ENCODE measurements around the gene SH3GLB2. TPM values are rescaled to one million over a fixed set of nuclear protein-coding genes. Genes with fewer than 3 reads are reported as not detected.
A peak's percentile ranks its signal among the peaks of the same experiment; 100 is the strongest.

Gene SH3GLB2
- polyA plus RNA-seq = 10 to 100 TPM; 20.4 to 42.2 (median 24.1) TPM

DNA sequence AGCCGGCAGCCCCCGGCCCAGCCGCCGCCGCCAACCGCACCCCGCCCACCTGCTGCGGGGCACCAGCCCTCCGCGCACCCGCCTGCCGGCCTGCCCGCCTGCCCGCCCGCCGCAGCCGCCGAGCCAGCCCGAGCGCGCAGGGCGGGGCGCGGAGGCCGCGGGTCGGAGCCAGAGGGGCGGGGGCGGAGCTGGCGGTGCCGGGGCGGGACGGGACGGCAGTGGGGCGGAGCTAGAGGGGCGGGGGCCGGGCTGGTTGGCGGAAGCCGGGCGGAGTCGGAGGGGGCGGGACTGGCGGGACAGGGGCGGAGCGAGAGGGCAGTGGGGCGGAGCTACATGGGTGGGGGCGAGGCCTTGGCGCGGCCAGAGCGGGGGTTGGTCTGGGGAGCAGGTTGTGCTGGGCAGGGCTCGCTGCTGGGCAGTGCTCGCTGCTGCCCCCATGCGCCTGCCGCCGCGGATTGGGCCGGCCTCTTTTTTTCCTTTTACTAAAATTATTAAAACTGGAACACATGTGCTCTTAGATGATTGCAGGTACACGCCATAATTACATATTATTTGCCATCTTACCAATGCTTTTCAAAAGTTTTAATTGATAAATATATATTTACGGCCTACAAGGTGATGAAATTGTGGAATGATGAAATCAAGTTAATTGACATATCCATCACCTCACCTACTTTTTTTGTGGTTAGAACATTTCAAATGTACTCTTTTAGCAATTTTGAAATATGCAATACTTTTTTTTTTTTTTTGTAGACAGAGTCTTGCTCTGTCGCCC, at the start of gene SH3GLB2:
Gene SH3GLB2, minus strand, starts transcription at position 140 of the 775 bp plus-strand sequence. CDS start 177 bp downstream, outside the sequence.
- Mint-ChIP-seq H3K27ac (peak within 1 kb of the TSS in 5 of 6 donors; percentile 62 to 92 (median 80)), H3K9me3 (no peaks in the 10 kb centered on the region), H3K36me3 (no peaks in the 10 kb centered on the region), H3K27me3 (ENCODE audit: low read depth in 3 of 3) (peaks cover 0 to 1% (median 0%) of the 10 kb centered on the region in 3 donors), H3K4me1 (peaks cover 11 to 15% of the 10 kb centered on the region in 2 donors), H3K4me3 (peak within 1 kb of the TSS; percentile 79 to 86 (median 83))
- peak; percentile 90 to 93 (median 93) for DNase-seq

DNA sequence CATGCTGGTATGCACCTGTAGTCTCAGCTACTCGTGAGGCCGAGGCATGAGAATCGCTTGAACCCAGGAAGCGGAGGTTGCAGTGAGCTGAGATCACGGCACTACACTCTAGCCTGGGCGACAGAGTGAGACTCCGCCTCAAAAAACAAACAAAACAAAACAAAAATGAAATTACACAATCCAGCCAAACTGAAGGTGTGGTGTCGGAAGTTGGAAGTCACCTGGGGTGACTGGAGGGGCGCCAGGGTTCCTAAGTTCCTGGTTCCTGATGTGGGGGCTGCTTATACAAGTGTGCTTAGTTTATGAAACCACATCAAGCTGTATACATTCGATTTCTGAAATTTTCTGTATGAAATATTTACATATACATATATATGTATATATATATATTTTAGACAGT, 49.1 kb upstream of the SH3GLB2 start:
- H3K27me3 Mint-ChIP-seq (ENCODE audit: low read depth in 3 of 3) = peaks cover 5 to 15% (median 7%) of the 10 kb centered on the region in 3 donors
- H3K4me1 Mint-ChIP-seq = peaks cover 17 to 20% of the 10 kb centered on the region in 2 donors
- H3K27ac Mint-ChIP-seq = no peak overlapping the region
- DNase-seq = no peak
- H3K4me3 Mint-ChIP-seq = no peak overlapping the region
- no peaks in the 10 kb centered on the region for H3K9me3 Mint-ChIP-seq
- H3K36me3 Mint-ChIP-seq = no peaks in the 10 kb centered on the region

DNA sequence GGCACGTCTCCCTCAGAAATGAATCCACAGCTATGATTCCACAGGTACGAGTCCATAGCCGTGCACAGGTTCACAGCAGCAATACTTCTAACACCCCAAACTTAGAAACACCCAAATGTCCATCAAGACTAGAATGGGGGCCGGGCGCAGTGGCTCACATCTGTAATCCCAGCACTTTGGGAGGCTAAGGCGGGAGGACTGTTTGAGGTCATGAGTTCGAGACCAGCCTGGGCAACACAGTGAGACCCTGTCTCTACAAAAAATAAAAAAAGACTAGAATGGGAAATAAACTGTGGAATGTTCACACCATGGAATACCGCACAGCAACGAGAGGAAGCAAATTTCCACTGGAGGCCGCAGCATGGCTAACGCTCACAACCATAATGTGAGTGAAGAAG, 48.5 kb upstream of the SH3GLB2 start:
- H3K4me1 Mint-ChIP-seq = peaks cover 15 to 17% of the 10 kb centered on the region in 2 donors
- H3K27ac Mint-ChIP-seq = no peak overlapping the region
- H3K9me3 Mint-ChIP-seq = no peaks in the 10 kb centered on the region
- H3K27me3 Mint-ChIP-seq (ENCODE audit: low read depth in 3 of 3) = peaks cover 5 to 15% (median 7%) of the 10 kb centered on the region in 3 donors
- DNase-seq = no peak
- H3K4me3 Mint-ChIP-seq = no peak overlapping the region
- no peaks in the 10 kb centered on the region for H3K36me3 Mint-ChIP-seq

DNA sequence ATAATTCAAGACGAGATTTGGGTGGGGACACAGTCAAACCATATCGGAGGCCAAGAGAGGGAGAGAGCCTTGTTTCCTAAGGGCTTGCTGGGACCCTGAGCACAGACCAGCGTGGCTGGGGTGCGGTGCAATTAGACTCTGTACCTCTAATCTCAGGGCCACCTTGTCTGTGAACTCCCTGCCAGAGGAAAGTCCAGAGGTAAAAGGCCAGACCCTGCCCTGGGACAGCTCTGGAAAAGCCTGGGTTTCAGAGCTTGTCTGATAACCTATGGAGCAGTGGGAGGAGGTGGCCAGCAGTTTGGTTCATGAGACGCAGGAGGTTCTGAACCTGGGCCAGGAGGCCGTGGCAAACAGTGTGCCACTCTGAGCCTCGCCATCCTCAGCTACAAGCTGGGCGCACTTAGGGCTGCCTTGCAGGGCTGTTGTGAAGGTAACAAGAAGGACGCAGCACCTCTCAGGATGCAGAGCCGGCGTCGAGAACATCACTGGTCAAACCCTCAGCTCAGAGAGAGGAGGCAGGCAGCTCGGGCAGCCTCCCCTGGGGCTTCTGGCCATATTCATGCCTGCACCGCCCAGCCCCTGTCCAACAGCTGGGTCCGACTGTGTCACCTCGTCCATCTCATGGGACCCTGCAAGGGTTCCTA, 48.0 kb upstream of the SH3GLB2 start:
- DNase-seq = no peak
- H3K27me3 Mint-ChIP-seq (ENCODE audit: low read depth in 3 of 3) = peaks cover 5 to 15% (median 7%) of the 10 kb centered on the region in 3 donors
- H3K36me3 Mint-ChIP-seq = no peaks in the 10 kb centered on the region
- no peak overlapping the region for H3K4me3 Mint-ChIP-seq
- H3K27ac Mint-ChIP-seq = no peak overlapping the region
- peaks cover 14 to 15% of the 10 kb centered on the region in 2 donors for H3K4me1 Mint-ChIP-seq
- H3K9me3 Mint-ChIP-seq = no peaks in the 10 kb centered on the region

DNA sequence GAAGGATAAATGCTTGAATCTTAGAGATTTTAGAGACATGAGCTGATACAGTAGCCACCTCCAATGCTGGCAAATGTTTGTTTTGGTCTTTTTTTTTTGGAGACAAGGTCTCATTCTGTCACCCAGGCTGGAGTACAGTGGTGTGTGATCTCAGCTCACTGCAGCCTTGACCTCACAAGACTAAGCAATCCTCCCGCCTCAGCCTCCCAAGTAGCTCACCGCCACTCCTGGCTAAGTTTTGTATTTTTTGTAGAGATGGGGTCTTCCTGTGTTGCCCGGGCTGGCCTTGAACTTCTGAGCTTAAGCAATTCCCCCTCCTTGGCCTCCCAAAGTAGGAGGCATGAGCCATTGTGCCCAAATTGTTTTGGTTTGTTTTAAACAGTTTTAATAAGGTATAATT, 46.0 kb upstream of the SH3GLB2 start:
- H3K27ac Mint-ChIP-seq = peak overlapping the region in 1 of 6 donors; percentile 67
- peaks cover 12 to 13% of the 10 kb centered on the region in 2 donors for H3K4me1 Mint-ChIP-seq
- no peak for DNase-seq
- no peaks in the 10 kb centered on the region for H3K36me3 Mint-ChIP-seq
- H3K27me3 Mint-ChIP-seq (ENCODE audit: low read depth in 3 of 3) = no peaks in the 10 kb centered on the region
- H3K9me3 Mint-ChIP-seq = no peaks in the 10 kb centered on the region
- no peak overlapping the region for H3K4me3 Mint-ChIP-seq

DNA sequence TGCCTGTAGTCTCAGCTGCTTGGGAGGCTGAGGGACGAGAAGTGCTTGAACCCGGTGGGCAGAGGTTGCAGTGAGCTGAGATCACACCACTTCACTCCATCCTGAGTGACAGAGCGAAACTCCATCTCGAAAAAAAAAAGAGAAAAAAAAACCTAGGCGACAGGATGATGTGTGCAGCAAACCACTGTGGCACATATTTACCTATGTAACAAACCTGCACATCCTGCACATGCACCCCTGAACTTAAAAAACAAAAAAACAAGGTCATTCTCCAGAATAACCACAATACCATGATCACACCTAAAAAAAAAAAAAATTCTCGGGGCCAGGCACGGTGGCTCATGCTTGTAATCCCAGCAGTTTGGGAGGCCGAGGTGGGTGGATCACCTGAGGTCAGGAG, 45.3 kb upstream of the SH3GLB2 start:
- Mint-ChIP-seq H3K27me3 (ENCODE audit: low read depth in 3 of 3) (peaks cover 0 to 5% (median 0%) of the 10 kb centered on the region in 3 donors), H3K27ac (no peak overlapping the region), H3K4me1 (peaks cover 19 to 20% of the 10 kb centered on the region in 2 donors), H3K9me3 (no peaks in the 10 kb centered on the region), H3K36me3 (peaks cover 0 to 4% (median 0%) of the 10 kb centered on the region in 3 donors), H3K4me3 (no peak overlapping the region)
- DNase-seq = no peak

DNA sequence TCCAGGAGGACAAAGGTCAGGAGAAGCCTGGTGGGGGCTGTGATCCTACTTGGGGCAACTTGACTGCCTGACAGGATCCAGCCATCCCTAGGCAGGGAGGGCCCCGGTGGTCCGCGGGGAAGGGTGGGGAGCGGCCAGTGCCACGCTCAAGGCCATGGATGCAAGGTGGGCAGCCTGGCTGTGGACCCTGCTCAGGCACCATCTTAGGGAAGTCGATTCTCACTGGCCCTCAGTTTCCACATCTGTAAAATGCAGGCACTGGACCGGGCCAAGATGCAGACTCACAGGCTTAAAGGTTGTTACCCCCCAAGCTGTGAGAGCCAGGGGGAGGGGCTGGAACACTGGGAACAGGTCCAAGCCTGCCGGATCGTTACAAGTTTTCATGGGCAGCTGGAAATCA, 44.0 kb upstream of the SH3GLB2 start:
- Mint-ChIP-seq H3K36me3 (peaks cover 0 to 4% (median 0%) of the 10 kb centered on the region in 3 donors), H3K27ac (no peak overlapping the region), H3K4me3 (no peak overlapping the region), H3K9me3 (no peaks in the 10 kb centered on the region), H3K4me1 (peaks cover 22 to 25% of the 10 kb centered on the region in 2 donors), H3K27me3 (ENCODE audit: low read depth in 3 of 3) (peaks cover 0 to 5% (median 0%) of the 10 kb centered on the region in 3 donors)
- no peak for DNase-seq

DNA sequence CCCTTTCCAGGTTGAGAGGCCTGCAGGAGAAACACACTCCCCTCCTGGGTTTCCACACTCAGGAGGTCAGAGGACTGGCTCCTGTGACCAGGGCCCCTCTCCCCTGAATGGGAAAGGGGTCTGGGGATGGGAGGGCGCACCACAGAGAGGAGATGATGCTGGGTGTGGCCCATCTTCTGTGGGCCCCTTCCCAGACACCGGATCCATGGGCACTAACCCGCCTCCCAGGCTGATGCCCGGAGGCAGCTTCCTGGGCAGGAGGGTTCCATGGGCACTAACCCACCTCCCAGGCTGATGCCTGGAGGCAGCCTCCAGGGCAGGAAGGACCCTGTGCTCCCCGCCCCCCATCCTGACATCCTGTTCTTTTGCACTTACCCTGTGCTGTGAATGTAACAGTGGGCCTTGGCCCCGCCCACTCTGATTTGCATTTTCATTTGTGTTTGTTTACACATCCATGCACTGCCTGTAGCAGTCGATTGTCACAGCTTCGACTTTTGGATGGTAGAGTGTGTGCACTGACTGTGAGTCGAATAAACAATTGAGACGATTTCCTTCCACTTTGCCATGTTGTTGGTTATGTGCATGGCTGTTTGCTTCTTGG, 43.5 kb upstream of the SH3GLB2 start:
- Mint-ChIP-seq H3K36me3 (peaks cover 0 to 4% (median 0%) of the 10 kb centered on the region in 3 donors), H3K27ac (no peak overlapping the region), H3K9me3 (no peaks in the 10 kb centered on the region), H3K4me1 (peaks cover 22 to 25% of the 10 kb centered on the region in 2 donors), H3K27me3 (ENCODE audit: low read depth in 3 of 3) (peaks cover 0 to 5% (median 0%) of the 10 kb centered on the region in 3 donors), H3K4me3 (no peak overlapping the region)
- DNase-seq = no peak

DNA sequence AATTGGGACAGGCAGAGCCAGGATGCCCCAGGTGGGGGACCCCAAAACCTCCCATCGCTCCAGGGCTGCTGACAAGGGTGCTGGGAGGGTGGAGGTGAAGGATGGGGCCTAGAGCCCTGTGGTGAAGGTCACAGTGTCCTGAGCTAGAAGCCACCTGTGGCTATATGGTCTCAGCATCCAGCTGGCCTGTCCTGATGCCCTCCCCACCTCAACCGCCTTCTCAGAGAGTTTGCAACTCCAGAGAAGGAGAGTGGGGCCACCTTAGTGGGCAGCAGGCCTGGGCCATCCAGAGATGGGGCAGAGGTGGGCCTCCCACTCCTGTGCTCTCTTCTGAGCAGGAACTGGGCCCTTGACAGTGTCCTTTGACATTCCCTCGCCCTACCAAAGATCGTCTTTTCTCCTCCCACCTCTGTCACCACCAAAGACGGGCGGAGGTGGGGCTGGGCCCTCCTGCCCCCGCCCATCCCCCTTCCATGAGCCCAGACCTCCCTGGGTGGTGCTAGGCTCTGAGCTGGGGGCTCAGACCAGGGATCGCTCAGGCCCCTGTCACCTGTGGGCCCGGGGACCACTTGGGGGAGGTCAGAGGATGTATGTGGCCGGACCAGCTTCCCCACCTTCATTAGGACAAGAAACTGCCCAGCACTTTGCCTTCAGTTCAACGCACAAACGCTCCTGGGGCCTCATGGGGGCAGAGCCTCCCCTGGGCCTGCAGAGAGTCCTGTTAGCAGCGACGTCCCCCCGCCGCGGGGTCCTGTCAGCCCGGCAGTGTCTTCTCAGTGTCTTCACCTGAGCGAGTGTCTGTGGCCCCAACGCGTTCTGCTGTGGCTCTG, 42.8 kb upstream of the SH3GLB2 start:
- H3K36me3 Mint-ChIP-seq = peaks cover 0 to 4% (median under 1%) of the 10 kb centered on the region in 3 donors
- peaks cover 22 to 25% of the 10 kb centered on the region in 2 donors for H3K4me1 Mint-ChIP-seq
- no peak for DNase-seq
- H3K27ac Mint-ChIP-seq = no peak overlapping the region
- no peak overlapping the region for H3K4me3 Mint-ChIP-seq
- H3K9me3 Mint-ChIP-seq = no peaks in the 10 kb centered on the region
- H3K27me3 Mint-ChIP-seq (ENCODE audit: low read depth in 3 of 3) = peaks cover 0 to 5% (median 0%) of the 10 kb centered on the region in 3 donors

DNA sequence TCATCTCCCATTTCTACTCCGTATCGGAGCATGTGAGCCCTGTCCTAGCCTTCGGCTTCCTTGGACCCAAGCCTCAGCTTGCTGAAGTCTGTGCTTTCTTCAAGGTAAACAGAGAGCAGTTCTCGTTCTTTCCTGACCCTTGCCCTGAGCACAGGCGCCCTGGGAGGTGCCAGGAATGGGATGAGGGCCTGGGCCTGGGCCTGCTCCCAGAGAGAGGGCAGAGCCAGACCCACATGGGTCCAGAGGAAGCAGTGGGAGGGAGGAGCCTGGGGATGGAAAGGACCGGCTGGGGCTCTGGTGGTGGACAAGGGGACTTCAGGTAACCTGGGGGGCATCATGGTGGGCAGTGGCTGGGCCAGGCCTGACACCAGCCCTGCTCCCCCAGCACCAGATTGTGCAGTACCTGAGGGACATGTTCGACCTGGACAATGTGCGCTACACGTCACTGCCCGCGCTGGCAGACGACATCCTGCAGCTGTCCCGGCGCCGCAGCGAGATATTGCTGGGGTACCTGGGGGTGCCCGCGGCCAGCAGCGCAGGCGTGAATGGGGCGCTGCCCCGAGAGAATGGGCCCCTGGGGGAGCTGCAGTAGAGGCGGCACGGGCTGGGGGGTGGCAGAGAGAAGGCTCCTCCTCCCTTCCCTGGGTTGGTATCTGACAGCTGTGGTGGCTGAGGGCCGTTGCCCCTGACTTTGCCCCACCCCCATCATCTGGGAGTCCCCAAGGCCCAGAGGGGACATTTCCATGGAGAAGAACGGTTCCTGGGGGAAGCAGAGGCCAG, 41.9 kb upstream of the SH3GLB2 start:
- H3K4me1 Mint-ChIP-seq = peaks cover 22 to 25% of the 10 kb centered on the region in 2 donors
- H3K36me3 Mint-ChIP-seq = peaks cover 0 to 6% (median 4%) of the 10 kb centered on the region in 3 donors
- H3K27me3 Mint-ChIP-seq (ENCODE audit: low read depth in 3 of 3) = peaks cover 0 to 5% (median 0%) of the 10 kb centered on the region in 3 donors
- H3K9me3 Mint-ChIP-seq = no peaks in the 10 kb centered on the region
- peak overlapping the region in 4 of 6 donors; percentile 4 to 88 (median 38) for H3K27ac Mint-ChIP-seq
- peak overlapping the region in 1 of 5 donors; percentile 27 for H3K4me3 Mint-ChIP-seq
- no peak for DNase-seq

DNA sequence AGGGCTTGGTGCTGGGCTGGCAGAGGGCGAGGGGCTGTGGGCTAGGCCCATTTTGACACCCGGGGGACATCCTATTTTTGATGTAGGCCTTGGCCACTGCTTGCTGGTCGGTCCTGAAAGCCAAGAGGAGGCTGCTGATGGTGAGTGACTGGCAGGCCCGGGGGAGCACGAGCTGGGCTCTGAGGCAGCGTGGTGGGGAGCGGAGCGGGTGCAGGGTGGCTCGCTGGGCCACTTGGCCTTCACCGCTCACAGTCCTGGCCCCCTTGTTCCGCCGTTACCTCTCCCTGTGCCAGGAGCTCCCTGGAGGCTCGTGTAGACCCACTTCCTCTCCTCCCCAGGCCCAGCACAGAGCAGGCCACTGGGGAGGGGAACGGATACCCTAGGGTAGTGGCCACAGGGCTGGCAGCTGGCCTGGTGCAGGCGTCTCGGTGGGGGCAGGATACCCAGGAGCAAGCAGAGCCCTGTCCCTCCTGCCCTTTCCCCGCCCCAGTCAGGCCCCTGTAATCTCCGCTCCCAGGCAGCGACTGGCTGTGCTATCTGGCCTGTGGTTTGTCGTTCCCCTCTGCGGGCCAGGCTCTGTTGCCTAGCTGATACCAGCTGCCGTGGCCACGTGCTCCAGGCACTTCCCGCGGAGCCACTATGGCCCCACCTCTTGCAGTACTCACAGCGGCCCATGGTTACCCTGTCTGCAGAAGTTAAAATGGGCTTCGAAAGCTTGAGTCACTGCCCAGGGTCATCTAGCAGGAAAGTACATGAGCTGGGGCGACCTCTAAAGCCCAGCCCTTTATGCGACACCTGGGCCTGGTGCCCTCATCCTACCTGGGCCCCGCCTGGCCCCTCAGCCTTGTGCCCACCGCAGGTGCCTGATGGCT, 41.1 kb upstream of the SH3GLB2 start:
- Mint-ChIP-seq H3K27me3 (ENCODE audit: low read depth in 3 of 3) (peaks cover 0 to 5% (median 0%) of the 10 kb centered on the region in 3 donors), H3K4me1 (peaks cover 22 to 25% of the 10 kb centered on the region in 2 donors), H3K27ac (peak overlapping the region; percentile 71 to 94 (median 90)), H3K9me3 (no peaks in the 10 kb centered on the region), H3K4me3 (peak overlapping the region; percentile 67 to 79 (median 77)), H3K36me3 (peaks cover 0 to 6% (median 4%) of the 10 kb centered on the region in 3 donors)
- DNase-seq = peak; percentile 76 to 79 (median 79)

DNA sequence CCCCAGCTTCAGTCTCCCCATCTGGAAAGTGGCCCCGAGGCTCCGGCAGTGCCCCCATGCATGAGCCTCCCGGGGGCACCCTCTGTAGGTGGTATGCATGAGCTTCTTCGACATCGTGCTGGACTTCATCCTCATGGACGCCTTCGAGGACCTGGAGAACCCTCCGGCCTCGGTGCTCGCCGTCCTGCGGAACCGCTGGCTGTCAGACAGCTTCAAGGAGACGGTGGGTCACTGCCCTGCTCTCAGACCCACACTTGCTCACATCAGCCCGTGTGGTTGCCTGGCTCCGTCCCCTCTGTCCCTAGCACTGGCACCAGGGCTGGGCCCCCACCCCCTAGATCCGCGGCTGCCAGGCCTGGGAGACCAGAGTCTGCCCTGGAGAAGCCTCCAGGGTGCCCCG, 40.0 kb upstream of the SH3GLB2 start:
- no peak for DNase-seq
- Mint-ChIP-seq H3K27ac (peak overlapping the region in 4 of 6 donors; percentile 71 to 88 (median 83)), H3K4me1 (peaks cover 22 to 25% of the 10 kb centered on the region in 2 donors), H3K27me3 (ENCODE audit: low read depth in 3 of 3) (peaks cover 0 to 5% (median 0%) of the 10 kb centered on the region in 3 donors), H3K9me3 (no peaks in the 10 kb centered on the region), H3K36me3 (peaks cover 5 to 12% (median 9%) of the 10 kb centered on the region in 3 donors), H3K4me3 (peak overlapping the region in 1 of 5 donors; percentile 77)

Data from immature natural killer cell (primary cell).